HepG2 (cell line): ENCODE results near the gene ZNF343. TPM values are rescaled to one million over a fixed set of nuclear protein-coding genes. Genes with fewer than 3 reads are reported as not detected.

Source experiments
- ATF7 ChIP-seq, 2 experiments: fragments of 450-650 bp in 1 of 2; sonication (generic) in 1 of 2; formaldehyde crosslinking in 1 of 2; IDR thresholded peaks; 2 replicates each; pipeline versions ENCODE4 v1.4.0 to v1.6.1; 2016 to 2020; ENCODE audit warnings: antibody characterized with exemption in 1 of 2, mild to moderate bottlenecking in 1 of 2, missing genetic modification reagents in 1 of 2
- CREB1 ChIP-seq, 2 experiments: fragments of 450-650 bp in 1 of 2; IDR thresholded peaks; 2 replicates each; pipeline ENCODE4 v1.6.1; 2016 to 2017; ENCODE audit warnings: control low read depth in 1 of 2, mild to moderate bottlenecking in 1 of 2, missing compliant biosample characterization in 1 of 2, missing genetic modification characterization in 1 of 2
- CREM ChIP-seq, 2 experiments: sonication (generic) in 1 of 2; formaldehyde crosslinking in 1 of 2; IDR thresholded peaks; 2 replicates each; pipeline versions ENCODE4 v1.4.0 to v1.6.1; 2016 to 2020; ENCODE audit warnings: antibody characterized with exemption in 1 of 2, mild to moderate bottlenecking in 1 of 2, missing genetic modification reagents in 1 of 2
- FOSL1 ChIP-seq: sonication (generic); formaldehyde crosslinking; IDR thresholded peaks from 2 replicates; pipeline ENCODE4 v1.9.0; 2021; ENCODE audit warnings: missing genetic modification reagents, borderline replicate concordance
- GLI4 ChIP-seq: sonication (generic); formaldehyde crosslinking; IDR thresholded peaks from 2 replicates; pipeline ENCODE4 v1.5.1; 2020; ENCODE audit warnings: missing genetic modification reagents, mild to moderate bottlenecking, moderate library complexity, borderline replicate concordance
- YY1 ChIP-seq: IDR thresholded peaks from 2 replicates; pipeline ENCODE4 v1.6.1; 2011; ENCODE audit warnings: low read length, low read depth, moderate library complexity, mild to moderate bottlenecking; ENCODE audit not compliant: insufficient read depth, insufficient replicate concordance
- ZKSCAN8 ChIP-seq: IDR thresholded peaks from 2 replicates; pipeline ENCODE4 v1.6.1; 2016; ENCODE audit warnings: borderline replicate concordance, missing genetic modification reagents, missing compliant biosample characterization
- ZNF431 ChIP-seq: sonication (generic); formaldehyde crosslinking; IDR thresholded peaks from 2 replicates; pipeline ENCODE4 v1.9.0; 2022; ENCODE audit warnings: missing genetic modification reagents, low read depth, mild to moderate bottlenecking, borderline replicate concordance
- ZNF781 ChIP-seq: sonication (generic); formaldehyde crosslinking; IDR thresholded peaks from 2 replicates; pipeline ENCODE4 v1.5.1; 2020; ENCODE audit warnings: borderline replicate concordance, mild to moderate bottlenecking, missing genetic modification reagents; ENCODE audit errors: not compliant biosample characterization
- ZSCAN30 ChIP-seq: sonication (generic); formaldehyde crosslinking; IDR thresholded peaks from 2 replicates; pipeline ENCODE4 v1.5.0; 2020; ENCODE audit warnings: mild to moderate bottlenecking, missing genetic modification reagents
- polyA plus RNA-seq, 8 experiments: library from polyadenylated mRNA; depleted of rRNA in 3 of 8; stranded (reverse) in 7 of 8; unstranded in 1 of 8; fragments of >200 nt; fragmentation: Illumina TruSeq in 4 of 8; extraction: Trizol in 4 of 8; gene quantifications; 2 replicates each; pipeline versions ENCODE4 v1.2.1 to v1.2.3, GENCODE V29; 2011 to 2016; ENCODE audit warnings: low read depth in 4 of 8, missing spikeins in 1 of 8, mixed read lengths in 1 of 8; ENCODE audit not compliant: insufficient read depth in 1 of 8
- total RNA-seq, 5 experiments: library from RNA; depleted of rRNA; stranded (reverse); fragments of >200 nt; fragmentation: Illumina TruSeq; extraction: Trizol; gene quantifications; 2 replicates each; pipeline ENCODE4 v1.2.3, GENCODE V29; 2016; ENCODE audit warnings: low read depth in 1 of 5
- TF ChIP-seq, protein P1 (sequence below): sonication (generic); formaldehyde crosslinking; IDR thresholded peaks from 2 replicates; pipeline ENCODE4 v1.5.0; 2020; ENCODE audit warnings: missing genetic modification reagents, mild to moderate bottlenecking, borderline replicate concordance
- TF ChIP-seq, protein P2 (sequence below): sonication (generic); formaldehyde crosslinking; IDR thresholded peaks from 2 replicates; pipeline ENCODE4 v1.5.0; 2020; ENCODE audit warnings: missing genetic modification reagents
- TF ChIP-seq, protein P3 (sequence below): sonication (generic); formaldehyde crosslinking; IDR thresholded peaks from 2 replicates; pipeline ENCODE4 v1.8.0; 2022; ENCODE audit warnings: mild to moderate bottlenecking, missing genetic modification reagents, moderate library complexity
- TF ChIP-seq, protein P4 (sequence below): sonication (generic); formaldehyde crosslinking; IDR thresholded peaks from 2 replicates; pipeline ENCODE4 v1.4.0; 2020; ENCODE audit warnings: mild to moderate bottlenecking, missing genetic modification reagents
- TF ChIP-seq, protein P5 (sequence below): sonication (generic); formaldehyde crosslinking; IDR thresholded peaks from 2 replicates; pipeline ENCODE4 v1.4.0; 2020; ENCODE audit warnings: missing genetic modification reagents

ZNF343 gene
- total and polyA plus RNA-seq, 2 of the 13 experiments (the other 11 are each of a cell fraction or from before 2014, with no cell fraction given), result 16.4 to 22.1 TPM

DNA sequence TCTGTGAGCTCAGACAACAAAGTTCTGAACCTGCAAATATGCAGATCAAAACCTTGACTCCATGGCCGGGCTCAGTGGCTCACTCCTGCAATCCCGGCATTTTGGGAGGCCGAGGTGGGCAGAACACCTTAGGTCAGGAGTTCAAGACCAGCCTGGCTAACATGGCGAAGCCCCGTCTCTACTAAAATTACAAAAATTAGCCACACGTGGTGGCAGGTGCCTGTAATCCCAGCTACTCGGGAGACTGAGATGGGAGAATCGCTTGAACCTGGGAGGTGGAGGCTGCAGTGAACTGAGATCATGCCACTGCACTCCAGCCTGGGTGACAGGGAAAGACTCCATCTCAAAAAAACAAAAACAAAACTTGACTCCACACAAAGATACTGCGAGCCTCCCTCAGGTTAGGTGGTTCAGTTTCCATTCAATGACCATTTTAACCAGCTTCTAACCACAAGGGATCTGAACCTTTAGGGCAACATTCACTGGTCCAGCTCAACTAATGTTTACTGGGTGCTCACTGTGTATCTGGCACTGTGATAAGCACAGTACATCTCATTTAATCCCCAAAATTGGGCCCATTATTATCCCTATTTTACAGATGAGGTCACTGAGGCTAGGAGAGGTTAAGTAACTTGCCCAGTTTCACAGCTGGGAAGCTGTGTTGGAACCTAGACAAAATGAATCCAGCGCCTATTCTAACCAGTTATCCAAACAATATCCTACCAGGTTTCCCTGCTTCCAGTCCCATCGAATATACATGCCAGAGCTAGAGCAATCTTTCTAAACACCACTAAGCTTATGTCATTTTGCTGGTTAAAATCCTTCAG lies 39.9 kb downstream of the ZNF343 start (continued):
- TF ChIP-seq ATF7 (IDR thresholded peaks at IDR 0.05), result no peak
- TF ChIP-seq ATF7 (CRISPR knock-in tag; IDR thresholded peaks at IDR 0.05), result 0 out of 2 replicates have a peak, but pooled peaks have one; percentile 20
- TF ChIP-seq GLI4 (CRISPR knock-in tag), result no peak
- TF ChIP-seq ZNF781 (CRISPR knock-in tag), result no peak
- TF ChIP-seq, protein P1, sequence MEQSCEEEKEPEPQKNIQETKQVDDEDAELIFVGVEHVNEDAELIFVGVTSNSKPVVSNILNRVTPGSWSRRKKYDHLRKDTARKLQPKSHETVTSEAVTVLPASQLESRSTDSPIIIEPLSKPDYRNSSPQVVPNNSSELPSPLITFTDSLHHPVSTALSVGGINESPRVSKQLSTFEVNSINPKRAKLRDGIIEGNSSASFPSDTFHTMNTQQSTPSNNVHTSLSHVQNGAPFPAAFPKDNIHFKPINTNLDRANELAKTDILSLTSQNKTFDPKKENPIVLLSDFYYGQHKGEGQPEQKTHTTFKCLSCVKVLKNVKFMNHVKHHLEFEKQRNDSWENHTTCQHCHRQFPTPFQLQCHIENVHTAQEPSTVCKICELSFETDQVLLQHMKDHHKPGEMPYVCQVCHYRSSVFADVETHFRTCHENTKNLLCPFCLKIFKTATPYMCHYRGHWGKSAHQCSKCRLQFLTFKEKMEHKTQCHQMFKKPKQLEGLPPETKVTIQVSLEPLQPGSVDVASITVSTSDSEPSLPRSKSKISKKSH (CRISPR knock-in tag), result no peak
- no peak for TF ChIP-seq CREB1 (IDR thresholded peaks at IDR 0.05)
- no peak for TF ChIP-seq CREB1 (CRISPR knock-in tag; IDR thresholded peaks at IDR 0.05)
- TF ChIP-seq, protein P2, sequence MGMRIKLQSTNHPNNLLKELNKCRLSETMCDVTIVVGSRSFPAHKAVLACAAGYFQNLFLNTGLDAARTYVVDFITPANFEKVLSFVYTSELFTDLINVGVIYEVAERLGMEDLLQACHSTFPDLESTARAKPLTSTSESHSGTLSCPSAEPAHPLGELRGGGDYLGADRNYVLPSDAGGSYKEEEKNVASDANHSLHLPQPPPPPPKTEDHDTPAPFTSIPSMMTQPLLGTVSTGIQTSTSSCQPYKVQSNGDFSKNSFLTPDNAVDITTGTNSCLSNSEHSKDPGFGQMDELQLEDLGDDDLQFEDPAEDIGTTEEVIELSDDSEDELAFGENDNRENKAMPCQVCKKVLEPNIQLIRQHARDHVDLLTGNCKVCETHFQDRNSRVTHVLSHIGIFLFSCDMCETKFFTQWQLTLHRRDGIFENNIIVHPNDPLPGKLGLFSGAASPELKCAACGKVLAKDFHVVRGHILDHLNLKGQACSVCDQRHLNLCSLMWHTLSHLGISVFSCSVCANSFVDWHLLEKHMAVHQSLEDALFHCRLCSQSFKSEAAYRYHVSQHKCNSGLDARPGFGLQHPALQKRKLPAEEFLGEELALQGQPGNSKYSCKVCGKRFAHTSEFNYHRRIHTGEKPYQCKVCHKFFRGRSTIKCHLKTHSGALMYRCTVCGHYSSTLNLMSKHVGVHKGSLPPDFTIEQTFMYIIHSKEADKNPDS (CRISPR knock-in tag), result no peak
- TF ChIP-seq FOSL1 (CRISPR knock-in tag), result no peak
- peak; percentile 25; the same call in 1 of the 2 replicates for TF ChIP-seq ZSCAN30
- TF ChIP-seq, protein P3, sequence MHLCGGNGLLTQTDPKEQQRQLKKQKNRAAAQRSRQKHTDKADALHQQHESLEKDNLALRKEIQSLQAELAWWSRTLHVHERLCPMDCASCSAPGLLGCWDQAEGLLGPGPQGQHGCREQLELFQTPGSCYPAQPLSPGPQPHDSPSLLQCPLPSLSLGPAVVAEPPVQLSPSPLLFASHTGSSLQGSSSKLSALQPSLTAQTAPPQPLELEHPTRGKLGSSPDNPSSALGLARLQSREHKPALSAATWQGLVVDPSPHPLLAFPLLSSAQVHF (CRISPR knock-in tag), result no peak
- TF ChIP-seq, protein P4, sequence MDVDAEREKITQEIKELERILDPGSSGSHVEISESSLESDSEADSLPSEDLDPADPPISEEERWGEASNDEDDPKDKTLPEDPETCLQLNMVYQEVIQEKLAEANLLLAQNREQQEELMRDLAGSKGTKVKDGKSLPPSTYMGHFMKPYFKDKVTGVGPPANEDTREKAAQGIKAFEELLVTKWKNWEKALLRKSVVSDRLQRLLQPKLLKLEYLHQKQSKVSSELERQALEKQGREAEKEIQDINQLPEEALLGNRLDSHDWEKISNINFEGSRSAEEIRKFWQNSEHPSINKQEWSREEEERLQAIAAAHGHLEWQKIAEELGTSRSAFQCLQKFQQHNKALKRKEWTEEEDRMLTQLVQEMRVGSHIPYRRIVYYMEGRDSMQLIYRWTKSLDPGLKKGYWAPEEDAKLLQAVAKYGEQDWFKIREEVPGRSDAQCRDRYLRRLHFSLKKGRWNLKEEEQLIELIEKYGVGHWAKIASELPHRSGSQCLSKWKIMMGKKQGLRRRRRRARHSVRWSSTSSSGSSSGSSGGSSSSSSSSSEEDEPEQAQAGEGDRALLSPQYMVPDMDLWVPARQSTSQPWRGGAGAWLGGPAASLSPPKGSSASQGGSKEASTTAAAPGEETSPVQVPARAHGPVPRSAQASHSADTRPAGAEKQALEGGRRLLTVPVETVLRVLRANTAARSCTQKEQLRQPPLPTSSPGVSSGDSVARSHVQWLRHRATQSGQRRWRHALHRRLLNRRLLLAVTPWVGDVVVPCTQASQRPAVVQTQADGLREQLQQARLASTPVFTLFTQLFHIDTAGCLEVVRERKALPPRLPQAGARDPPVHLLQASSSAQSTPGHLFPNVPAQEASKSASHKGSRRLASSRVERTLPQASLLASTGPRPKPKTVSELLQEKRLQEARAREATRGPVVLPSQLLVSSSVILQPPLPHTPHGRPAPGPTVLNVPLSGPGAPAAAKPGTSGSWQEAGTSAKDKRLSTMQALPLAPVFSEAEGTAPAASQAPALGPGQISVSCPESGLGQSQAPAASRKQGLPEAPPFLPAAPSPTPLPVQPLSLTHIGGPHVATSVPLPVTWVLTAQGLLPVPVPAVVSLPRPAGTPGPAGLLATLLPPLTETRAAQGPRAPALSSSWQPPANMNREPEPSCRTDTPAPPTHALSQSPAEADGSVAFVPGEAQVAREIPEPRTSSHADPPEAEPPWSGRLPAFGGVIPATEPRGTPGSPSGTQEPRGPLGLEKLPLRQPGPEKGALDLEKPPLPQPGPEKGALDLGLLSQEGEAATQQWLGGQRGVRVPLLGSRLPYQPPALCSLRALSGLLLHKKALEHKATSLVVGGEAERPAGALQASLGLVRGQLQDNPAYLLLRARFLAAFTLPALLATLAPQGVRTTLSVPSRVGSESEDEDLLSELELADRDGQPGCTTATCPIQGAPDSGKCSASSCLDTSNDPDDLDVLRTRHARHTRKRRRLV (CRISPR knock-in tag), result no peak
- TF ChIP-seq ZNF431 (CRISPR knock-in tag), result no peak
- TF ChIP-seq CREM (IDR thresholded peaks at IDR 0.05), result no peak
- no peak for TF ChIP-seq CREM (CRISPR knock-in tag; IDR thresholded peaks at IDR 0.05)
- no peak for TF ChIP-seq ZKSCAN8 (CRISPR knock-in tag)
- TF ChIP-seq, protein P5, sequence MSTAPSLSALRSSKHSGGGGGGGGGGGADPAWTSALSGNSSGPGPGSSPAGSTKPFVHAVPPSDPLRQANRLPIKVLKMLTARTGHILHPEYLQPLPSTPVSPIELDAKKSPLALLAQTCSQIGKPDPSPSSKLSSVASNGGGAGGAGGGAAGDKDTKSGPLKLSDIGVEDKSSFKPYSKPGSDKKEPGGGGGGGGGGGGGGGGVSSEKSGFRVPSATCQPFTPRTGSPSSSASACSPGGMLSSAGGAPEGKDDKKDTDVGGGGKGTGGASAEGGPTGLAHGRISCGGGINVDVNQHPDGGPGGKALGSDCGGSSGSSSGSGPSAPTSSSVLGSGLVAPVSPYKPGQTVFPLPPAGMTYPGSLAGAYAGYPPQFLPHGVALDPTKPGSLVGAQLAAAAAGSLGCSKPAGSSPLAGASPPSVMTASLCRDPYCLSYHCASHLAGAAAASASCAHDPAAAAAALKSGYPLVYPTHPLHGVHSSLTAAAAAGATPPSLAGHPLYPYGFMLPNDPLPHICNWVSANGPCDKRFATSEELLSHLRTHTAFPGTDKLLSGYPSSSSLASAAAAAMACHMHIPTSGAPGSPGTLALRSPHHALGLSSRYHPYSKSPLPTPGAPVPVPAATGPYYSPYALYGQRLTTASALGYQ, result no peak
- no peak for TF ChIP-seq YY1
